GM23338 (cell line): ENCODE data around the gene TINAG. TPM values are rescaled to one million over a fixed set of nuclear protein-coding genes. Genes with fewer than 3 reads are reported as not detected.

Experiments
- ATAC-seq: fragments of 200-7000 bp; cut with Tn5 transposase; 3 replicates; pipeline ENCODE4 v1.9.1; 2020
- DNase-seq: peaks from one replicate; pipeline ENCODE4 v3.0.0-alpha.2; 2015; ENCODE audit warnings: low spot score
- H2AFZ ChIP-seq: fragments of 200-600 bp; sonication (generic); 2 replicates; pipeline ENCODE4 v1.8.0; 2016; ENCODE audit warnings: antibody characterized with exemption, mild to moderate bottlenecking, moderate library complexity
- H3F3A ChIP-seq: fragments of 200-600 bp; sonication (generic); replicated peaks from 2 replicates; pipeline ENCODE4 v1.8.0; 2017; ENCODE audit warnings: antibody characterized with exemption, mixed run types, low read depth
- H3K27ac ChIP-seq: fragments of 200-600 bp; sonication (generic); 2 replicates; pipeline ENCODE4 v1.6.1; 2016; ENCODE audit warnings: low read depth
- H3K27me3 ChIP-seq: fragments of 200-600 bp; sonication (generic); 2 replicates; pipeline ENCODE4 v1.8.0; 2016; ENCODE audit warnings: mild to moderate bottlenecking, mixed run types, moderate library complexity; ENCODE audit not compliant: insufficient read depth
- H3K36me3 ChIP-seq: fragments of 200-600 bp; sonication (generic); 2 replicates; pipeline ENCODE4 v1.8.0; 2016; ENCODE audit warnings: mild to moderate bottlenecking; ENCODE audit not compliant: insufficient read depth
- H3K4me1 ChIP-seq: fragments of 200-600 bp; sonication (generic); 2 replicates; pipeline ENCODE4 v1.8.0; 2016; ENCODE audit warnings: mild to moderate bottlenecking, moderate library complexity; ENCODE audit not compliant: insufficient read depth
- H3K4me2 ChIP-seq: fragments of 200-600 bp; sonication (generic); 2 replicates; pipeline ENCODE4 v1.7.1; 2017; ENCODE audit warnings: mixed run types
- H3K4me3 ChIP-seq: fragments of 200-600 bp; sonication (generic); 2 replicates; pipeline ENCODE4 v1.6.1; 2016; ENCODE audit warnings: mixed run types
- H3K79me2 ChIP-seq: fragments of 200-600 bp; sonication (generic); replicated peaks from 2 replicates; pipeline ENCODE4 v1.8.0; 2017; ENCODE audit warnings: mild to moderate bottlenecking; ENCODE audit not compliant: insufficient read depth
- H3K9me2 ChIP-seq: fragments of 200-600 bp; sonication (generic); 2 replicates; pipeline ENCODE4 v1.8.0; 2017; ENCODE audit not compliant: insufficient read depth
- H4K20me1 ChIP-seq: fragments of 200-600 bp; sonication (generic); replicated peaks from 2 replicates; pipeline ENCODE4 v1.8.0; 2017; ENCODE audit warnings: mild to moderate bottlenecking; ENCODE audit not compliant: insufficient read depth
- H3K27ac Mint-ChIP-seq: 2 replicates; pipeline ENCODE4 v1.8.0; 2020; ENCODE audit warnings: inconsistent platforms, mild to moderate bottlenecking, moderate library complexity, mixed read lengths
- H3K27me3 Mint-ChIP-seq: 3 replicates; pipeline ENCODE4 v1.8.0; 2022; ENCODE audit warnings: low read depth, mild to moderate bottlenecking, moderate library complexity, mixed read lengths, inconsistent platforms; ENCODE audit not compliant: insufficient read depth, poor library complexity
- H3K36me3 Mint-ChIP-seq: 3 replicates; pipeline ENCODE4 v1.8.0; 2021; ENCODE audit warnings: low read depth, mild to moderate bottlenecking, inconsistent platforms, moderate library complexity, mixed read lengths
- H3K4me1 Mint-ChIP-seq: 3 replicates; pipeline ENCODE4 v1.8.0; 2020; ENCODE audit warnings: mild to moderate bottlenecking, inconsistent platforms, mixed read lengths
- H3K4me3 Mint-ChIP-seq: 3 replicates; pipeline ENCODE4 v1.8.0; 2021; ENCODE audit warnings: moderate library complexity, mild to moderate bottlenecking, inconsistent platforms, mixed read lengths
- H3K9me3 Mint-ChIP-seq: 3 replicates; pipeline ENCODE4 v1.8.0; 2020; ENCODE audit warnings: moderate library complexity, mild to moderate bottlenecking, inconsistent platforms, mixed read lengths
- CREB1 ChIP-seq: fragments of 250-450 bp; sonication (Bioruptor Pico); IDR thresholded peaks from 2 replicates; pipeline ENCODE4 v1.5.0; 2020; ENCODE audit warnings: low read depth, mild to moderate bottlenecking, moderate library complexity
- CTCF ChIP-seq, 2 experiments: fragments of 200-600 bp in 1 of 2; sonication (generic) in 1 of 2; conservative IDR thresholded peaks; 2 replicates each; pipeline versions ENCODE4 v1.5.1 to v1.6.1; 2016 to 2017; ENCODE audit warnings: antibody characterized with exemption in 2 of 2, low read depth in 2 of 2, mild to moderate bottlenecking in 2 of 2, moderate library complexity in 1 of 2
- ETS1 ChIP-seq: IDR thresholded peaks from 2 replicates; pipeline ENCODE4 v1.6.1; 2016; ENCODE audit warnings: antibody characterized with exemption
- EZH2 ChIP-seq: fragments of 200-600 bp; sonication (generic); IDR thresholded peaks from one replicate; pipeline ENCODE4 v1.8.0; 2017; ENCODE audit warnings: antibody characterized with exemption, mild to moderate bottlenecking, low read depth; ENCODE audit not compliant: unreplicated experiment
- EZH2phosphoT487 ChIP-seq: fragments of 200-600 bp; sonication (generic); IDR thresholded peaks from one replicate; pipeline ENCODE4 v1.8.1; 2018; ENCODE audit warnings: antibody characterized with exemption; ENCODE audit not compliant: unreplicated experiment
- JUNB ChIP-seq: IDR thresholded peaks from one replicate; pipeline ENCODE4 v1.6.1; 2016; ENCODE audit warnings: antibody characterized with exemption; ENCODE audit not compliant: unreplicated experiment
- NANOG ChIP-seq: IDR thresholded peaks from 2 replicates; pipeline ENCODE4 v1.6.1; 2016; ENCODE audit warnings: antibody characterized with exemption, borderline replicate concordance
- POLR2AphosphoS5 ChIP-seq: IDR thresholded peaks from 2 replicates; pipeline ENCODE4 v1.6.1; 2016; ENCODE audit warnings: antibody characterized with exemption, low read depth
- REST ChIP-seq: IDR thresholded peaks from one replicate; pipeline ENCODE4 v1.6.1; 2018; ENCODE audit warnings: antibody characterized with exemption; ENCODE audit not compliant: unreplicated experiment
- STAT1 ChIP-seq: IDR thresholded peaks from one replicate; pipeline ENCODE4 v1.6.1; 2016; ENCODE audit warnings: antibody characterized with exemption; ENCODE audit not compliant: unreplicated experiment
- ZNF114 ChIP-seq: fragments of 250-450 bp; sonication (Bioruptor Pico); IDR thresholded peaks from 2 replicates; pipeline ENCODE4 v1.5.0; 2020; ENCODE audit warnings: mild to moderate bottlenecking, moderate library complexity
- ZNF331 ChIP-seq: fragments of 250-450 bp; sonication (Bioruptor Pico); IDR thresholded peaks from 2 replicates; pipeline ENCODE4 v1.5.0; 2020; ENCODE audit warnings: low read depth, mild to moderate bottlenecking, moderate library complexity
- ZNF462 ChIP-seq: fragments of 250-450 bp; sonication (Bioruptor Pico); IDR thresholded peaks from 2 replicates; pipeline ENCODE4 v1.5.0; 2020; ENCODE audit warnings: mild to moderate bottlenecking, moderate library complexity
- polyA plus RNA-seq: library from polyadenylated mRNA; unstranded; fragments of >200 nt; fragmentation: Nextera tagmentation; extraction: Ambion mirVana; gene quantifications from 2 replicates; pipeline ENCODE4 v1.2.1, GENCODE V29; 2016
- total RNA-seq: library from RNA; depleted of rRNA; stranded (reverse); fragments of >200 nt; shearing (Covaris generic); gene quantifications from 2 replicates; pipeline ENCODE4 v1.2.3, GENCODE V29; 2014

TINAG gene
- total and polyA plus RNA-seq, 2 experiments from 2014 or later = not detected

- Histone ChIP-seq H3F3A (no peaks in the 10 kb centered on the region), H3K4me3 (no peak overlapping the region), H4K20me1 (no peaks in the 10 kb centered on the region), H3K4me1 (no peaks in the 10 kb centered on the region), H3K9me2 (no peaks in the 10 kb centered on the region), H3K36me3 (no peaks in the 10 kb centered on the region), H3K27me3 (no peaks in the 10 kb centered on the region), H2AFZ (0 out of 2 replicates have a peak overlapping the region, but pooled peaks have one; percentile 23), H3K27ac (no peak overlapping the region), H3K4me2 (no peak overlapping the region), H3K79me2 (no peaks in the 10 kb centered on the region)
- ATAC-seq = no peak
- no peak overlapping the region for H3K27ac Mint-ChIP-seq
- TF ChIP-seq STAT1 (no peak), ETS1 (no peak), ZNF462 (CRISPR knock-in tag) (no peak), EZH2phosphoT487 (no peak), REST (no peak), NANOG (no peak), ZNF331 (CRISPR knock-in tag) (no peak), JUNB (no peak), CTCF (conservative IDR thresholded peaks at IDR 0.05; ENCODE audit: low read depth in 2 of 2) (no peak), POLR2AphosphoS5 (no peak), ZNF114 (no peak), CREB1 (CRISPR knock-in tag) (no peak), EZH2 (no peak)
- H3K4me1 Mint-ChIP-seq = no peaks in the 10 kb centered on the region
- DNase-seq = no peak
- H3K27me3 Mint-ChIP-seq = peaks cover 10% of the 10 kb centered on the region
- peaks cover 20% of the 10 kb centered on the region; the same call in 2 of the 3 replicates for H3K9me3 Mint-ChIP-seq
- peaks cover 13% of the 10 kb centered on the region; the same call in 2 of the 3 replicates for H3K36me3 Mint-ChIP-seq
- no peak overlapping the region for H3K4me3 Mint-ChIP-seq
These were observed 19.4 kb downstream of the TINAG start for GRCh38 chr6:54327631-54328030.
